ENCODE measurements around the gene ELOB. TPM values are rescaled to one million over a fixed set of nuclear protein-coding genes. Genes with fewer than 3 reads are reported as not detected.

ELOB gene
- total RNA-seq, 1 donor from 2014 or later, result 172 TPM

GRCh38 chr16:2791174-2791573 lies 14.1 kb upstream of the ELOB start:
- Mint-ChIP-seq H3K4me1 (peaks cover 1% of the 10 kb centered on the region), H3K36me3 (ENCODE audit: low read depth) (no peaks in the 10 kb centered on the region), H3K9me3 (no peaks in the 10 kb centered on the region), H3K27ac (no peak overlapping the region), H3K27me3 (peaks cover 52% of the 10 kb centered on the region), H3K4me3 (no peak overlapping the region)
- intact Hi-C loops (cut with micrococcal nuclease), result no loop called here
- CTCF ChIA-PET, result no interaction called here
- POLR2A ChIA-PET, result no interaction called here
- TF ChIP-seq, protein P1, sequence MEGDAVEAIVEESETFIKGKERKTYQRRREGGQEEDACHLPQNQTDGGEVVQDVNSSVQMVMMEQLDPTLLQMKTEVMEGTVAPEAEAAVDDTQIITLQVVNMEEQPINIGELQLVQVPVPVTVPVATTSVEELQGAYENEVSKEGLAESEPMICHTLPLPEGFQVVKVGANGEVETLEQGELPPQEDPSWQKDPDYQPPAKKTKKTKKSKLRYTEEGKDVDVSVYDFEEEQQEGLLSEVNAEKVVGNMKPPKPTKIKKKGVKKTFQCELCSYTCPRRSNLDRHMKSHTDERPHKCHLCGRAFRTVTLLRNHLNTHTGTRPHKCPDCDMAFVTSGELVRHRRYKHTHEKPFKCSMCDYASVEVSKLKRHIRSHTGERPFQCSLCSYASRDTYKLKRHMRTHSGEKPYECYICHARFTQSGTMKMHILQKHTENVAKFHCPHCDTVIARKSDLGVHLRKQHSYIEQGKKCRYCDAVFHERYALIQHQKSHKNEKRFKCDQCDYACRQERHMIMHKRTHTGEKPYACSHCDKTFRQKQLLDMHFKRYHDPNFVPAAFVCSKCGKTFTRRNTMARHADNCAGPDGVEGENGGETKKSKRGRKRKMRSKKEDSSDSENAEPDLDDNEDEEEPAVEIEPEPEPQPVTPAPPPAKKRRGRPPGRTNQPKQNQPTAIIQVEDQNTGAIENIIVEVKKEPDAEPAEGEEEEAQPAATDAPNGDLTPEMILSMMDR (IDR thresholded peaks at IDR 0.05), result no peak
- ATAC-seq (ENCODE audit: low read depth) (no peak), DNase-seq (no peak)

GRCh38 chr16:2790631-2791030 lies 13.6 kb upstream of the ELOB start:
- ATAC-seq (ENCODE audit: low read depth) (no peak), DNase-seq (no peak)
- Mint-ChIP-seq H3K9me3 (no peaks in the 10 kb centered on the region), H3K4me1 (peaks cover 4% of the 10 kb centered on the region), H3K4me3 (no peak overlapping the region), H3K36me3 (ENCODE audit: low read depth) (no peaks in the 10 kb centered on the region), H3K27ac (no peak overlapping the region), H3K27me3 (peaks cover 51% of the 10 kb centered on the region)
- intact Hi-C loops (cut with micrococcal nuclease), result no loop called here
- TF ChIP-seq, protein P1 (IDR thresholded peaks at IDR 0.05), result no peak
- POLR2A ChIA-PET, result no interaction called here
- CTCF ChIA-PET, result no interaction called here

DNA sequence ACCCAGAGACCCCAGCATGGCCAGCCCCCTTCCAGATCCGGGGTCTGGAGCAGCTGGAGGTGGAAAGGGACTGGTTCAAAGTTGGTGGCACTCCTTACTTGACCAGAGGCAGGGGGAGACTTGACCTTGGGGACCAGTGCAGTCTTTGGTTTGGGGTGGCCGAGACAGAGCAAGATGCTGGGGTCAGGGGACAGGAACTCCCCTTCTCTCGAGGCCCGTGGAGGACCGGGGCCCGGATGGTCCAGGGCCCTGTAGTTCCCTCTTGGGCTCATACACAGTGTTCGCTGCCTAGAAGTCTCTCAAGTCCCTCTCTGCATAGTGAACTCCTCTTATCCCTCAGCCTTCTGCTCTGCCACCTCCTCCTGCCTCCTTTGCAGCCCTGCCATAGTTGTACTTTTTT lies 10.9 kb upstream of the ELOB start:
- Mint-ChIP-seq H3K4me3 (no peak overlapping the region), H3K9me3 (no peaks in the 10 kb centered on the region), H3K27ac (no peak overlapping the region), H3K36me3 (ENCODE audit: low read depth) (no peaks in the 10 kb centered on the region), H3K27me3 (peaks cover 39% of the 10 kb centered on the region), H3K4me1 (peaks cover 7% of the 10 kb centered on the region)
- TF ChIP-seq, protein P1 (IDR thresholded peaks at IDR 0.05), result no peak
- DNase-seq (no peak), ATAC-seq (ENCODE audit: low read depth) (no peak)
- ChIA-PET POLR2A (interaction anchor here (0.7 kb wide), 1 partner anchor 10 kb away, joined by 3 read pairs; no protein-coding TSS in a partner anchor), CTCF (no interaction called here)
- intact Hi-C loops (cut with micrococcal nuclease), result no loop called here

GRCh38 chr16:2787406-2787805 lies 10.3 kb upstream of the ELOB start, which contains the start of gene PRSS33:
TSS of gene PRSS33 (minus strand) at chr16:2787560. CDS start at chr16:2786547, 1,013 bp downstream.
- H3K27ac Mint-ChIP-seq, result no peak within 1 kb of the TSS
- no peaks in the 10 kb centered on the region for H3K9me3 Mint-ChIP-seq
- CTCF ChIA-PET, result no interaction called here
- intact Hi-C loops (cut with micrococcal nuclease), result no loop called here
- no peak within 1 kb of the TSS for H3K4me3 Mint-ChIP-seq
- TF ChIP-seq, protein P1 (IDR thresholded peaks at IDR 0.05), result no peak
- ATAC-seq (ENCODE audit: low read depth) (no peak), DNase-seq (no peak)
- H3K36me3 Mint-ChIP-seq (ENCODE audit: low read depth), result no peaks in the 10 kb centered on the region
- H3K27me3 Mint-ChIP-seq, result peaks cover 37% of the 10 kb centered on the region
- POLR2A ChIA-PET, result interaction anchor here (0.7 kb wide), 1 partner anchor 10 kb away, joined by 3 read pairs; no protein-coding TSS in a partner anchor
- peaks cover 7% of the 10 kb centered on the region for H3K4me1 Mint-ChIP-seq

- ChIA-PET POLR2A (no interaction called here), CTCF (no interaction called here)
- peaks cover 7% of the 10 kb centered on the region for H3K4me1 Mint-ChIP-seq
- no peaks in the 10 kb centered on the region for H3K9me3 Mint-ChIP-seq
- H3K4me3 Mint-ChIP-seq, result no peak overlapping the region
- TF ChIP-seq, protein P1 (IDR thresholded peaks at IDR 0.05), result no peak
- H3K27me3 Mint-ChIP-seq, result peaks cover 31% of the 10 kb centered on the region
- H3K36me3 Mint-ChIP-seq (ENCODE audit: low read depth), result no peaks in the 10 kb centered on the region
- intact Hi-C loops (cut with micrococcal nuclease), result no loop called here
- no peak for DNase-seq
- no peak overlapping the region for H3K27ac Mint-ChIP-seq
- no peak for ATAC-seq (ENCODE audit: low read depth)
Measured at GRCh38 chr16:2786826-2787151, 9.7 kb upstream of the ELOB start.
